CD4-positive, alpha-beta T cell treated with Interleukin-6 for 4 hours (primary cell): Measurements from ENCODE around the gene ABI3.

Source experiments
- DNase-seq: peaks from one replicate; pipeline ENCODE4 v3.0.0-alpha.2; 2020; ENCODE audit warnings: mixed read lengths

Gene ABI3

DNA sequence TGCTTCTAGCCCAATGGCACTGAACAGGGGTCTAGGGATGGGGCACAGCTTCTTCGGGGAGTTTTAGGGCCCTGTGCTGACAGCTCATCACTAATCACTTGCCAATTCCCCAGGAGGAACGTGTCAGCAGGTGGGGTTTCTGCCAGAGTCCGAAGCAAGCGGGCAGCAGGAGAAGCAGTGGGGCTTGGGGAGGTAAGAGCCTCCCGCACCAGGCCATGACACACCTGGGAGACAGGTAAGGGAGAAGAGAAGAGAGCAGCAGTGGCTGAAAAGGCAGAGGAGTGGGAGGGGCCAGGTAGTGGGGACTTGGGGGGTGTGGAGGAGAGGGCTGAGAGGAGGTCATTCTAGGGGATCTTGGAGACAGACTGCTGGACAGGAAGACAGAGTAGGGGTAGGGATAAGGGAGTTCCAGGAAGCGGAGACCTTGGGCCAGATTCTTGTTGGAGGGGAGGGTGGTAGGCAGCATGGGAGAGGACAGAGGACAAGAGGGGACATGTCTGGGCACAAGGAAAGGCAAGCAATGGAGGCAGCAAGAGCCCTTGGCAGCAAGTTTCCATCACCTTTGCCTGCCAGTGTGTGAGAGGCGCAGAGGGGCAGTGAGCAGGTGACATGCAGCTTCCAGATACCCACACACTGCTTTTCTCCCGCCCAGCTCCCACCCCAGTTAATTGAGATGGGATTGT lies 15.2 kb downstream of the ABI3 start:
- DNase-seq, result no peak

DNA sequence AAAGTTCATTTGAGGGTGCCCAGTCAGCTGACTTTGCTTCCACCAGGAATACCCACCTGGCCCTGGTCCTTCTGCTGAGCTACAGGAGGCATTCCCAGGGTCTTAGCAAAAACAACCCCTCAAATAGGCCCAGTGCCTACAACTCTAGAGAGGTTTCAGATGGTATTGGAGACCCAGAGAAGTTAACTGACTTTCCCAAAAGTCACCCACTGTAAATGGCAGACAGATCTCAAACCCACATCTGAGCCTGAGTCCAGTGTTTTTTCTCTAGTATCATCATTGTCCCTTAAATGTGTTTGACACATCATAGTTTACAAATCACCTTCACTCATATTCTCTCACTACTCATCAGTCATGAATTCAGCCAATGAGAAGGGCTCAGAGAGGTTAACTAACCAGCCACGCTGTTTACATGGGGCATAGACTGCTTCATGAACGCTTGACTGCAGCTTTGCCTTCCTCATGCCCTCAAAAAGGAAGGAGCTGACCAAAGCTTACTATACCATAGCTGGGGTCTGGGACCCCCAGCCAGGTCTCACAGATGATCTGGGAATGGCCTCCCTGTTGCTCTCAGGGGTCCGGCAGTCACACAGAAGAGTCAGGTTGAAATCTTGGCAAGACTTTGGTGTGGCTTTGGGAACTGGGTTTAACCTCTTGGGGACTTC lies 16.4 kb downstream of the ABI3 start:
- no peak for DNase-seq

DNA sequence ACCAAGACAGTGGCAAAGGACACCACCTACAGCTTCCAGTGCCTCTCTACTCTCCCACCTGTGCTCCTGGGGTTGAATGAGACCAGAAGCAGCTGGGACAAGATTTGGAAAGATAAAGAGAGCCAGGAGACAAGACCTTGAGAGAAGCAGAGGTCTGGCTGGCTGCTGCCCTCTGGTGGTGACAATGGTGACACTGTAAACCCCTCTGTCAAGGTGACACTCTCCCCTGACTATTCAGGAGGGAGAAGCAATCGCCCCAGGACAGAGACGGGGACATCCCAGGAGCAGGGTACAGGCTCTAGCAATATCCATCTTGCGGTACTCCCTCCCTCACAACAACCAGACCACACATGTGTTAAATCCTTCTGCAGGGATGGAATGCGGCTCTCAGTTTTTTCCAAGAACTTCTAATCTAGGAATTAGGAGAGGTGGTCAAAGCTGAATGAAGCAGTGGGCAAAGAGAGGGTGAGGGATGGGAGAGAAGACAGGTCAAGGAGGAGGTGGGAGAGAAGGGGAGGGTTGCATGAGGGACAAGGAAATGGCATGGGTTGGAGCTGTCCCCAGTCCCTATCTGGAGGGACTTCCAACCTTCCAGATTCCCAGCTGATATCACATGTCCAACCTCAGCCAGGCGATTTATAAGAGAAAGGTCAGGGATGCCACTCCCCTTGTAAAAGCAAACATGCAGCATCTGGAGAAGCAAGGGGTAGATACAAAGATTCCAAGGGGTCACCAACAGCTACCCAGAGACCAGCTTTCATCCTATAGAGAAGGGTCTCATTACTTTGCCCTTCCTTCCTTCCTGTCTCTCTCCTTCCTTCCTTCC lies 17.1 kb downstream of the ABI3 start:
- peak; percentile 89 for DNase-seq

DNA sequence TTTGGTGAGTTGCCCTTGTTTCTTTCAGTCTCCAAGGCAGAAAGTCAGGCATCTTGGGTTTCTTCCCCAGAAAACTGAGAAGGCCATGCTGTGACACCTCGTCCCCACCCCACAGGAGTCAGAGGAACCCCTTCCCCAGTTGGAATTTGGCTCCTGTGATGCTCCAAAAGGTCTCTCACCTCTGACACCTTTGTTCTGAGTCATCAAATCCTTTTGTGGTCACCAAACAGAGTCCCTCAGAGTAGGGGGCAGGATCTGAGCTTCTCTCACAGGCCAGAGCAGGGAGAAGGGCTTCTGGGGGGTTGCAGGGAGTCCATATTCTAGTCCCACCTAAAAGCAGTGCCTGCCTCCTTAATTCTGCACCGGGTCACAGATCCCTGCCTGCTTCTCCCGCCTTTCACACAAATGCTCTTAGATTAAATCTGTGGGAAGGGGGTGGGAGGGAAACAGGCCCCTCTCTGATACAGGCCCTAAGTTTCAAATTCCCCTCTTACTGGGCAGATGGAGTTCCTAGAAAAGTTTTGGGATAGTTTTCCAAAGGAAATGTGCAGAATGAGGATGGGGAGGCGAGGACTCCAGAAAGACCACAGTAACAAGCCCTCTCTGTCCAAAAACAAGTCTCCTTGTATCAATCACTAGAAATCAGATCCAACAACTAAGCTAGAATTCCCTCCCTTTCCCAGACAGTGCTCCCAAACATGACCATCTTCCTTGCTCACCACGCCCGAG lies 18.7 kb downstream of the ABI3 start:
- DNase-seq, result no peak

DNA sequence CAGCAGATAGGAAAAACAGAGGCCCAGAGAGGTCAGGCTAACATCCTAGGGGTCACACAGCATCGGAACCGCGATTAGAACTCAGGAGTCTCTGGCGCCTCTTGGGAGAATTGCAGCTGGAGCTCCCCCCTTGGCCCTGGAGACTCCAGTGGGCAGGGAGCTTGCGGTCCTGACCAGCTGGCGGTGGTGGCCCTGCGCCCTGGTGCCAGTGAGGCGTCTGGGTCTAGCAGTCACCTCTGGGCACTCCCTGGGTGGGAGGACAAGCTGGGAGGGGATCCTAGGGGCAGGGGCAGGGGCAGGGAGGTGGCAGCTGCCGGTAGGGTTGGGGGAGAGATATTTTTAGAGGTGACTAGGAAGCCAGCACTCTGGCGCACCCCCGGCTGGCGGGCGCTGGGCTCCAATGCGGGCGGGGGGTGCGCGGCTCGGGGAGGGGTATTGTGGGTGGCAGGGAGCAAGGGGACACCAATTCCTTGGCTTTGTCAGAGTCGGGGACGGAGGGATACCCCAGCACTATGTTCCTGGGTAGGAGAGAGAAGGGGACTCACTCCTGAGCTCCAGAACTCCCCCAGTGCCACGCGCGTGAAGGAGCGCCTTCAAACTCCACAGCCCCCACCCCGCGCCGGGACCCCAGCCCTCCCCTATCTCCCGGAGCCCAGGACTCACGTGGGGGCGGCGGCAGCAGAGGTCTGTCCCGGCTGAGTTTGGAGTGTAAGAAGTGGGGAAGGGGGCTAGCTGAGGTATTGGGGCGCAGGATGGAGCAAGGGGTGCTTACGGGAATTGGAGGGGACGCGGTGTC lies 19.5 kb downstream of the ABI3 start:
- no peak for DNase-seq

DNA sequence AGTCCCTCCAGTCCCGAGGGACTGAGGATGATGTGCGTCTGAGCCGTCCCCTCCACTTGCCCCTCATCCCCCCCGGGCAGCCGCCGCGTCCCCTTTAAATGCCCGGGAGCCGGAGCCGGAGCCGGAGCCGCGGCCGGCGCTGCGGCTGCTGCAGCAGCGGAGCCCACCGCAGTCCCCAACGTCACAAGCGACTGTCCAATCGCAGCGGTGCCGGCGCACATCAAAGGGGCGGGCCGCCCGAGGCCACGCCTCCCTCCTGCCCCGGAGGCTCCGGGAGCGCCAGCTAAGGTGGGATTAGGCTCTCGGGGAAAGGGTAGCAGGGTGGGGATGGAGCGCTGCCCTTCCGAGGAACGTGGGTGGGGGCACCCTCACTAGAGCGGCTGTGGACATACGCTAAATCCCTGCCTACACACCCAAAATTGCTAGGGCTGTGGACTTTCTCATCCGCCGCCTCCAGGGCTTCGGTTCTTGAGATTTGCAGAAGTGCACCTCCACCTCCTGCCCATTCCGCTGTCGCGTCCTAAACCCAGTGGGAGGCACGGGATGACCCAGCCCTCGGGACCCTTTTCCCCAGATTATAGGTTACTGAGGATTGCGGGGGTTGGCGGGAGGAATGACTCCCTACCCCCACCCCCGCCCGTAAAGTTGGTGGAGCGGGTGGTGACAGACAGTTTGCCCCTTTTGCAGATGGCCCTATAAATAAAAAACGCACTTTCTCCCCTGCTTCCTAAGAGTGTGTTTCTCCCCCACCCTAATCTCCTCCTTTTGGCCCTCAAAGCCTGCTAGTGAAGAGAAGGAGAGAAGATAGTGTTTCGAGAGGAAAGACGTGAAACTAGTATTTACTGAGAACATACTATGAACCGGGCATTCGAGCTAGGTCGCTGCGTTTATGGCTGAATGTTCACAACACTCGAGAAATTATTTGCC lies 20.4 kb downstream of the ABI3 start, which contains the start of gene PHOSPHO1:
TSS of gene PHOSPHO1 (minus strand) at position 152 of the 927 bp plus-strand sequence. CDS start 4,096 bp downstream, outside the sequence.
- peak; percentile 89 for DNase-seq

DNA sequence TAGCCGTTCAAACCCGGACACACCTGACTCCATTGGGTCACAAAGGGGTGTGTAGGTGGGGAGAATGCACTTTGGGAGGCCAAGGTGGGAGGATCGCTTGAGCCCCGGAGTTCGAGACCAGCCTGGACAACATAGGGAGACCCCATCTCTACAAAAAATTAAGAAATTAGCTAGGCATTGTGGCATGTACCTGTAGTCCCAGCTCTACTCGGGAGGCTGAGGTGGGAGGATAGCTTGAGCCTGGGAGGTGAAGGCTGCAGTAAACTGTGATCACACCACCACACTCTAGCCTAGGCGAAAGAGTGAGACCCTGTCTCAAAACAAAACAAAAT lies 21.0 kb downstream of the ABI3 start:
- DNase-seq, result no peak

DNA sequence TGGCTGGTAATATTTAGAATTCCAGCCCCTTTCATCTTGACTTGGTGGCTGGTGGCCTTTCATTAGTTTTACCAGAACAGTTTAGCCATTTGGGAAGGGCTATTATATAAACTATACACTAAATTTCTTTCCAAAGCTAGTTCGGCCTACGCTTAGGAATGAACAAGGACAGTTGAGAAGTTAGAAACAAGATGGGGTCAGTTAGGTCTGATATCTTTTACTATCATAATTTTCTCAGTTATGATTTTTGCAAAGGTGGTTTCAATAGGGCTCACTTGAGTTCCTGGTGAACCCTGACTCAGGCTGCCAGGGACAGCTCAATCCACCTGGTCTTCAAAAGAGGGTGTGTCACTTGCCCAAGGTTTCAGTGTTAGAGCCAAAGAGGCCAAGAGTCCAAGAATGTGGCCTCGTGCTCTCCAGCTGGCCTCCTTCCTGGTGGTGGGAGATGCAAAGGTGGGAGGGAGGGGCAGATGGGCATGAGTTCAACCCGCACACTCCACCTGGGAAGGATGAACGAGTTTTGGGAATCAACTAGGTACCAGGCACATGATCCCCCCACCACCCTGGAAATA lies 24.1 kb downstream of the ABI3 start:
- DNase-seq, result no peak

DNA sequence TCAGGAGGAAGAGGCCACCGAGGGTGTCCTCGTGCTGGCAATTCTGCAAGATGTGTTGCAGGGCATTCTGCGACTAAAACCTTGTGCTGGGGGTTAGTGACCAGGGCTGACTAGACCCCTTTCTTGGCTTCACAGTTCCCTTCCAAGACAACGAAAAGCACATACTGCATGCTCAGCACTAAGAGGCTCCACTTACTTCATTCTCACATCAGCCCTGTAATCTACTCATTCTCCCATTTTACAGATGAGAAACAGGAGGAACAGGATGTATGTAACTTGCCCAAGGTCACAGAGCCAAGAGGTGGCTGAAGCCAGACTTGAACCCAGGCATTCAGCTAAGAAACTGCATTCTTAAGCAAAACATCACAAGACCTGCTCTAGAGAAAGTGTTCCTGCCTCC lies 25.4 kb downstream of the ABI3 start:
- DNase-seq, result no peak

DNA sequence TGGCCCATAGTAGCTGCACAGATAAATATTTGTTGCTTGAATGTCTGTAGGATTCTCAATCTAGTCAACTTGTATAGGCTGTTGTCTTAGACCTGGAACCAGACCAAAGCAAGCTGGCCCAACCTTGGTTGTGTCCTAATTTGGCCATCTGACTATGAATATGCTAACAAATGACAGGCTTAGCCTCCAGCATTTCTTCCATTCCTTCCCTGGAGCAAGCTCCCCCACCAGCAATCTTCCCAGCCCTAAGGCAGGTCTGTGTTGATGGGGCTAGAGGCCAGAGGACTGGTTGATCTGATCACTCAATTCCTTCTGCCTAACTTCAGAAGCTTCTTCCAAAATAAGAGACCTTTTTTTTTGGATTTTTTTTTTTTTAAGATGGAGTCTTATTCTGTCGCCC lies 29.5 kb downstream of the ABI3 start:
- no peak for DNase-seq

DNA sequence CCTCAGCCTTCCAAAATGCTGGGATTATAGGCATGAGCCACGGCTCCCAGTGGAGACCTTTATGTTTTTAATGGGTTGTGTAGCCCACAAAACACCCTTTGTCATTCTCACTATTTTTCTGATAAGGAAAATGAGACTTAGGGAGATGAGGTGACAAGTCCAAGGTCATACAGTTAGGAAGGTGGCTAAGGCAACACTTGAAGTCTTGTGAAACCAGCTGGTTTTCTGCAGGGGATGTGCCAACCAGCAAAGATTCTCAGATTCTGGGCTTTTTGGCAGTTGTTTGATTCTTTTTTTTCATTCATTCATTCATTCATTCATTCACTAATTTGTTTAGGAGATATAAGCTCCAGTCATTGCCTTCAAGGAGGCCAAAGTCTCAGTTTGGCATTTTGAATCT lies 30.1 kb downstream of the ABI3 start:
- DNase-seq, result no peak

DNA sequence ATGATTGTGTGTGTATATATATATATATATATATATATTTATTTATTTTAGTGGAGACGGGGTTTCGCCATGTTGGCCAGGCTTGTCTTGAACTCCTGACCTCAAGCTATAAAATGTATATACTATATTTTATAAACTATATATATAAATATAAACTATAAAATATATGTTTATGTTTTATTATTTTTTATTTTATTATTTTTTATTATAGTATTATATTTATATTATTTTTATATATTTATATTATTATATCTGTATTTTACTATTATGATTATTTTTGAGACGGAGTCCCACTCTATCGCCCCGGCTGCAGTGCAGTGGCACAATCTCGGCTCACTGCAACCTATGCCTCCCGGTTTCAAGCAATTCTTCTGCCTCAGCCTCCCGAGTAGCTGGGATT lies 30.5 kb downstream of the ABI3 start:
- no peak for DNase-seq

DNA sequence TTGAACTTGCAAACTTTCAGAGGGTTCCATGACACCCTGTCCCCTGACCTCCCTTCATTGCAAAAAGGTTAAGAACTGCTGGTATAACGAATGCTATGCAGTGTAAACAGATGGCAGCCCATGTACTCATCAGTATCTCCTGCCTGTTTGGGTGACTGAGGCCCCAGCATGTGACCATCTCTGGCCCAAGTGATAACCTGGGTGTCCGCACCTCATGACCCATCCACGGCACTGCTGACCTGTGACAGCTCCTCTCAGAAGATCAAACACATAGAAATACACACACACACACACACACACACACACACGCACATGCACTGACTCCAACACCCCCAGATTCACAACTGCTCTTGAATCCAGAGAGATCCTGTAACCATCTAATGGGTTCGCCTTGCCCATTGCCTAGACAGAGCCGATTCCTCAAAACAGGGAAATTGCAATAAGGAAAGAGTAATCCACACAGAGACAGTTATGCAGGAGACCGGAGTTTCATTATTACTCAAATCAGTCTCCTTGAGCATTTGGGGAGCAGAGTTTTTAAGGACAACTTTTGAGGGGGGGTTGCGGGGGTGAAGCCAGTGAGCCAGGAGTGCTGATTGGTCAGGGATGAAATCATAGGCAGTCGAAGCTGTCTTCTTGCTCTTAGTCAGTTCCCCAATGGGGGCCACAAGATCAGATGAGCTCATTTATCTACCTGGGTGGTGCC lies 31.3 kb downstream of the ABI3 start:
- no peak for DNase-seq

DNA sequence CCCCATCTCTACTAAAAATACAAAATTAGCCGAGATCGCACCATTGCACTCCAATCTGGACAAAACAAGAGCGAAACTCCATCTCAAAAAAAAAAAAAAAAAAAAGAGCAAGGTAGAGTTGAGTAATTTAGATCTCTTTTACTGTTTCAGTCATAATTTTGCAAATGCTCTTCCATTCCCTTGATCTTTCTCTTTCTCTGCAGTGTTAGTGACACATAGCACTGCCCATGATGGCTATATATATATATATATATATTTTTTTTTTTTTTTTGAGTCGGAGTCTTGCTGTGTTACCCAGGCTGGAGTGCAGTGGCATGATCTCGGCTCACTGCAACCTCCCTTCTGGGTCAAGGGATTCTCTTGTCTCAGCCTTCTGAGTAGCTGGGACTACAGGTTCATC lies 32.3 kb downstream of the ABI3 start:
- no peak for DNase-seq

DNA sequence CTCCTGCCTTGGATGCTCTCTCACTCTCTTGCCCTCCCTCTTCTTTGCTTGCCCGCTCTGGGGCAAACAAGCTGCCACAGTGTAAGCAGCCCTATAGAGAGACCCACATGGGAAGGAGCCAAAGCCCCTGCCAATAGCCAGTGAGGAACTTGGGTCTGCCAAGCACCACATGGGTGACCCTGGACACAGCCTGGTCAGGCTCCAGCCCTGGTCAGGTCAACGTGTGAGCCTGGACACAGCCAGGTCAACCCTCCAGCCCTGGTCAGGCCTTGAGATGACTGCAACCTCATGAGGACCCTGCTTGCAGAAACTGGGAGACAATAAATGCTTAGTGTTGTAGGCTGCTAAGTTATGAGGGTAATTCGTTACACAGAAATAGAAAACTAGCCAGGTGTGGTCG lies 34.3 kb downstream of the ABI3 start:
- DNase-seq, result no peak

DNA sequence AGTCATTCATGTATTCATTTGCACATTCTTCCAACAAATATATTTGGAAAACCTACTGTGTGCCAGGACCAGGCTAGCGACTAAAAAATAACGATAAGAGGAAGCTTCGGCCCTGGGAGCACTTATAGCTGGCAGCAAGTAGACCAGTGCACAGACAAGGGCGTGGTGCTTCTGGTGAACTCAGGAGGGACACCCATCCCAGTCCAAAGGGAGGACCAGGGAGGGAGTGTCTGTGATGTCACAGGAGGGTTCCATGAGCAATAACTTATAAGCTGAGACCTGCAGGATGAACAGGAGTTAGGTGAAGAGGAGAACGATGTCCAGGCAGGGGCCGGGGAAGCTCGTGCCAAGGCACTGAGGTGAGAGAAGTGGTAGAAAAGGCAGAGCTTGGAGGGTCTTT lies 37.4 kb downstream of the ABI3 start:
- no peak for DNase-seq

DNA sequence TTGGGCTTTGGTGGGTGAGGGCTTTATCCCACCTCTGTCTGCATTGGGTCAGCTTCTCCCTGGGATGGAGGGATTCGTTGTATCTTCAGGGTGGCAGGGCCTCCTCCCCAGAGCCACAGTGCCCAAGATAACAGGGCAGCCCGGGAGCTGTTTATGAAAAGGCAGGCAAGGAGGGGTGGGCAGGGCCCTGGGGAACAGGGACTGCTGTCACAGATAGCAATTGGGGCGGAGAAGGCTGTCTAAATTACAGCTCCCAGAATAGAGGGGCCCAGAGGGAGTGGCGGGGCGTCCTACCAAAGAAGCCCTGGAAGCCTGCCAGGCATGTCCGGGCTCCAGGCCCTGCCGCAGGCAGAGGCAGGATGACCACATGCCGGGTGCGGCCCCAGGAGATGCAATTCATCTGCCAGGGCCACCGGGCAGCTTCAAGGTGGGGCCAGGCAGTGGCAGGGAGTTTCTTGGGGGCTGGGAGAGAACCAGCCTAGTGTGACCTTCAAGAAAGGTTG lies 38.8 kb downstream of the ABI3 start:
- no peak for DNase-seq

DNA sequence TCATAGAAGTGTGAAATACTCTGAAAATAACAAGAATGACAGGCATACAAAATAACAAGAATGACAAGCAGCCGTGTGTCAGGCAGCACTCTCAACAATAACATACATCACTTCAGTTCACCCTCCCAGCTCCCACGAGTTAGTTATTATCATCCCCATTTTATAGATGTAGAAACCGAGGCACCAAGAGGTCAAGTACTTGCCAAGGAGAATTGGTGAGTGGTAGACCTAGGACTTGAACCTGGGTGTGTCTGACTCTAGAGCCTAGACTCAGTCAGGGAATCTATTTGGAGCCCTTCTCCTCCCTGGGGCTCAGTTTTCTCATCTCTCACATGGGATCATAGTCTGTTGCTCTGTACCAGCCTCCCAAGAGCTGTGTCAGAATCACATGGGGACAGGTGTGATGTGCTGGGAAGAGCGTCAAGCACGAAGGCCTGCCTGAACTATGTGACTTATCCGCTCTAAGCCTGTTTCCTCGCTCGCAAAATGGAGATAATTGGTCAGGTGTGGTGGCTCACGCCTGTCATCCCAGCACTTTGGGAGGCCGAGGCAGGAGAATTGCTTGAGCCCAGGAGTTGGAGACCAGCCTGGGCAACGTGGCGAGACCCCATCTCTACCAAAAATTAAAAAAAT lies 39.5 kb downstream of the ABI3 start:
- no peak for DNase-seq

DNA sequence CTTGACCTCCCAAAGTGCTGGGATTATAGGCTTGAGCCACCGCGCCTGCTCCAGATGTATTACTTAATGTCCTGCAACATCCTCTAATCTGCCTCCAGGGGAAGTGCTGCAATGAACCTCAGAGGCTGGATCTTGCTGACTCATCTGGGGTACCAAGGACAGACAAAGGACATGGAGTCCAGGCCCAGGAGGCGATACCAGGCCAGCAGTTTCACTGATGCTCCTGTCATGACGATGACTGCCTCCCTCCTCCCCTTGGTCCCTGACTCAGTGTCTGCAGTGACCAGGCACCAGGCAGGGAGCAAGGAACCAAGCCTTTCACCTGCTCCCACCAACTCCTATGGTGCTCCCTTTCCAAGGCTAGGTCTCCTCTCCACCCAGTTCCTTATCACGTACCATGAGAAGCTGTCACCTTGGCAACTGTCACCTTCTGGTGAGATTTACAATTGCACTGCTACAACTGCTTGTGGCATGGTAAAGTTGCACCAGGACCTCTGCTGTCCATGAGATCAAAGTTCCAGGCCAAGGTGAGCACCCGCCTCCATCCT lies 41.7 kb downstream of the ABI3 start:
- DNase-seq, result no peak
